CD4-positive, alpha-beta T cell treated with Interleukin-6 for 4 hours (primary cell): ENCODE results near the gene MYH16.
"Not testable (repeated sequence)": the region's sequence is repeated elsewhere in the genome, so short reads cannot be mapped to it uniquely, and the experiment has no call there.

ENCODE experiments used
- DNase-seq: peaks from one replicate; pipeline ENCODE4 v3.0.0-alpha.2; 2020; ENCODE audit warnings: mixed read lengths

MYH16 gene

DNA sequence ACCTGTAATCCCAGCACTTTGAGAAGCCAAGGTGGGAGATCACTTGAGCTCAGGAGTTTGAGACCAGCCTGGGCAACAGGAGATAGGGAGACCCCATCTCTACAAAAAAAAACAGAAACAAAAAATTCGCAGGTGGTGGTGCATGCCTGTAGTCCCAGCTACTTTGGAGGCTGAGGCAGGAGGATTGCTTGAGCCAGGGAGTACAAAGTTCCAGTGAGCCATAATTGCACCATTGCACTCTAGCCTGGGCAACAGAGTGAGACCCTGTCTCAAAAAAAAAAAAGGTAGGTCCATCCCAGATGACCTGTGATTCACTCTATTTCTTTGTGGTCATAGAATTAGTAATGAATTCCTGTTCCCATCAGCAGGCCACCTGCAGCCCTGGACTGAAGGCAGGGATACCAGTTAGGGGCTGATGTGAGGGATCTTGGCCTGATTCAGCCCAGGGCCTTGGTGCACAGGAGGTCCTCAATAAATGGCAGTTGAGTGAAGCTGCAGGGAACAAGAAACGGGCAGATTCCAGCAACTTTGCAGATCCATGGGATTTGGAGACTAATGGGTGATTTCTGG, at the start of gene MYH16:
MYH16 (plus strand) TSS at position 364 of the 570 bp plus-strand sequence.
- DNase-seq, result no peak

DNA sequence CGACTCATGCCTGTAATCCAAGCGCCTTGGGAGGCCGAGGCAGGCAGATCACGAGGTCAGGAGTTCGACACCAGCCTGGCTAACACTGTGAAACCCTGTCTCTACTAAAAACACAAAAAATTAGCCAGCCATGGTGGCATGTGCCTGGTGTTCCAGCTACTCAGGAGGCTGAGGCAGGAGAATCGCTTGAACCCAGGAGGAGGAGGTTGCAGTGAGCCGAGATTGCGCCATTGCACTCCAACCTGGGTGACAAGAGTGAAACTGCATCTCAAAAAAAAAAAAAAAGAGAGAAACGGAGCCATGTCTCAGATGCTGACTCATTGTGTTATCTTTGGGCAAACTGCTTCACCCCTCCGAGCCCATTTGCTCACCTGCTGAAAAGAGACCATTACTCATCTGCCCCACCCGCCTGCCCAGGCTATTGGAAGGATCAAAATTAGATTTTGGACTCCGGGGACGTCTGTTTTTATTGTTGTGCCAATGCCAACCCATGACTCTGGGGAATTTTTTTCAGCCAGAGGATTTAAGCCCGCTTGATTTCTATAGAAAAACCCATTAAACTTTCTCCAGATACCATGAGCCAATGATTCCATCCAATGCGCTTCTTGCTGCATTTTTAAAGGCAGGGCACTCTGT, 48.3 kb upstream of the MYH16 start:
- DNase-seq, result not testable (repeated sequence)

DNA sequence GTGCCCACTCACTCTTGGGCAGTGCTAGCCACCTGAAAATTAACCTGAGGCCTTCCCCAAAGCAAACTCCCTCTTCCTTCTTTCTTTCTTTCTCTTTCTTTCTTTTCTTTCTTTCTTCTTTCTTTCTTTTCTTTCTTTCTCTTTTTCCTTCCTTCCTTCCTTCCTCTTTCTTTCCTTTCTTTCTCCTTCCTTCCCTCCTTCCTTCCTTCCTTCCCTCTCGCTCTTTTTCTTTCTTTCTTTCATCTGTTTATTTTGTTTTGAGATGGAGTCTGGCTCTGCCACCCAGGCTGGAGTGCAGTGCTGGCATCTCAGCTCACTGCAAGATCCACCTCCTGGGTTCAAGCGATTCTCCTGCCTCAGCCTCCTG, 47.8 kb upstream of the MYH16 start:
- no peak for DNase-seq

DNA sequence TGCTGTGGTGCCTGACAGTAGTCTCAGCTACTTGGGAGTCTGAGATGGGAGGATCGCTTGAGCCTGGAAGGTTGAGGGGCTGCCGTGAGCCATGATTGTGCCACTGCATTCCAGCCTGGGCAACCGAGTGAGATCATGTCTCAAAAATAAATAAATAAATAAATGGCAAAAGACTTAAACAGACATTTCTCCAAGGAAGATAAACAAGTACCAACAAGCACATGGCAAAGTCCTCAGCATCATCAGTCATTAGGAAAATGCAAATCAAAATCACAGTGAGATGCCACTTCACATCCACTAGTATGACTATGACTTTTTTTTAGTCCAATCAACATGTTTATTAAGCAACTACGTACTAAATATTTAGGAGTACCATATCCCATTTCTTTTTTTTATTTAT, 43.4 kb upstream of the MYH16 start:
- DNase-seq, result no peak

DNA sequence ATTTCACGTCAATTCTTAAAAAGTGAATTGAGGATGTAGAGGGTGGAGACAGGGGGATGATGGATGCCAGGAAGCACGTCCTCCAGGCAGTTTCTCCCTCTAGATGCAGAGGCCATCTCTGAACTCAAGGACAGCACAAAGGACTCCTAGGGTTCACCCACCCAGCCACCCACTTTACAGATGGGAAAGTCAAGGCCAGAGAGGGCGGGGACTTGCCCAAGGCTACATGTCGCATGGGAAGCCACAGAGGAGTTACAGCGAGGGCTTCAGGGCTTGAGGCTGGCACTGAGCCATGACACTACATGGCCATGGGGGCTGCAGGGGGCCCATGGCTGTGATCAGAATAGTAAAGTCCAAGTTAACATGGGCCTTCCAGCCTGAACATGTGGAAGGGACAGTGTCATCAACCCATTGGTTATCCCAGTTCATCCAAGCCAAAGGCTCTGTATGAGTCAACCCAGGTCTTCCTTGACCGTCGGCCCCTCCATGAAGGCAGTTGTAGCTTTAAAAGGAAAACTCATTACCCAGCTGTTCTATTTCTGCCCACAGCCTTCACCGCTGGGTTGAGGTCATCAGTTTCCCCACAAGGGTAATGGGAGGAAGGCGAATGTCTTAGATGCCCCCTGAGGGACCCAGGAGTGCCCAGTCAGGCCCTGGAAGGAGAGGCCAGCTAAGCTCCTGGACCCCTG, 40.4 kb upstream of the MYH16 start:
- DNase-seq, result no peak

DNA sequence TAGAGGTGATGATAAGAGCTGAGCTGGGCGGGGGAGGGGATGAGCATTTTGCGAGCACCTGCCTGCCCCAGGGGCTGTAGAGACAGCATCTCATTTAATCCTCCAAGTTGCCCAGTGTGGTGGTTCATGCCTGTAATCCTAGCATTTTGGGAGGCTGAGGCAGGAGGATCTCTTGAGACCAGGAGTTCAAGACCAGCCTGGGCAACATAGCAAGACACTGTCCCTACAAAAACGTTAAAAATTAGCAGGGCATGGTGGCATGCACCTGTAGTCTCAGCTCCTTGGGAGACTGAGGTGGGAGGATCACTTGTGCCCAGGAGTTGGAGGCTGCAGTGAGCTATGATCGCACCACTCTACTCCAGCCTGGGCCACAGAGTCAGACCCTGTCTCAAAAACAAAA, 39.7 kb upstream of the MYH16 start:
- DNase-seq, result not testable (repeated sequence)

DNA sequence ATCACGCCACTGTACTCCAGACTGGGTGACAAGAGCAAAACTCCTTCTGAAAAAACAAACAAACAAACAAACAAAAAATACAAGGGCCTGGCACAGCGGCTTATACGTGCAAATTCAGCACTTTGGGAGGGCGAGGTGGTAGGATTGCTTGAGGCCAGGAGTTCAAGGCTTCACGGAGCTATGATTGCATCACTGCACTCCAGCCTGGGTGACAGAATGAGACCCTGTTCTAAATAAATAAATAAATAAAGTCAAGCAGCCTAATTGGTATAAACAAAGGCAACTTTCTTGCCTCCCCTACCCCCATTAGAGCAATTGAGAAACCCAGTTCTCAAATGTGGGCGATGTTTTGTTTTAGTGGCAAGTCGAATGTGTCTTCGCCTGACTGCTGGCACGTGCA, 38.5 kb upstream of the MYH16 start:
- no peak for DNase-seq

DNA sequence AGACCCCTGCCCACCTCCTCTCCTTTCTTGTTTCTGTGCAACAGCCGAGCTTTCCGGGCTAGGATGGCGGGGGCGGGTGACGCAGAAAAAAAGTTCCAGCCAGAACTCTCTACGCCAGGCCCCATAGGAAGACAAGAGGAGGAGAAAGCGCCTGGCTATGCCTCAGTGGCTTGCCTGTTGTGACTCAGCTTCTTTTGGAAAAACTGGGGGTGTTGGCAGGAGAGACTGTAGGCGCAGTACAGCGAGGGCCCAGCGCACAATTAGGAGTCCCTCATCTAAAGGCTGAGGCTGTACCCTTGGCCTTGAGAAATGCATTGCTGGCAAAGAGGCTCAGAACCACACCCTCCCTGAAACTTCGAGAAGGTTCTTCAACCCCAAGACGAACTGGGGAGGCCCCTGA, 36.7 kb upstream of the MYH16 start:
- DNase-seq, result no peak

DNA sequence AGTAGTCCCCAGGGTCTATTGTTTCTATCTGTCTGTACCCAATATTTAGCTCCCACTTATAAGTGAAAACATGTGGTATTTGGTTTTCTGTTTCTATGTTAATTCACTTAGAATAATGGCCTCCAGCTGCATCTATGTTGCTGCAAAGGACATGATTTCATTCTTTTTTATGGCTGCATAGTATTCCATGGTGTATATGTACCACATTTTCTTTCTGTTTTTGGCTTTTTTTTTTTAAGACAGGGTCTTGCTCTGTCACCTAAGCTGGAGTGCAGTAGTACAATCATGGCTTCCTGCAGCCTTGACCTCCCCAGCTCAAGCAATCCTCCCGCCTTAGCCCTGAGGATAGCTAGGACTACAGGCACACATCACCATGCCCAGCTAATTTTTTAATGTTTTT, 34.8 kb upstream of the MYH16 start:
- not testable (repeated sequence) for DNase-seq

DNA sequence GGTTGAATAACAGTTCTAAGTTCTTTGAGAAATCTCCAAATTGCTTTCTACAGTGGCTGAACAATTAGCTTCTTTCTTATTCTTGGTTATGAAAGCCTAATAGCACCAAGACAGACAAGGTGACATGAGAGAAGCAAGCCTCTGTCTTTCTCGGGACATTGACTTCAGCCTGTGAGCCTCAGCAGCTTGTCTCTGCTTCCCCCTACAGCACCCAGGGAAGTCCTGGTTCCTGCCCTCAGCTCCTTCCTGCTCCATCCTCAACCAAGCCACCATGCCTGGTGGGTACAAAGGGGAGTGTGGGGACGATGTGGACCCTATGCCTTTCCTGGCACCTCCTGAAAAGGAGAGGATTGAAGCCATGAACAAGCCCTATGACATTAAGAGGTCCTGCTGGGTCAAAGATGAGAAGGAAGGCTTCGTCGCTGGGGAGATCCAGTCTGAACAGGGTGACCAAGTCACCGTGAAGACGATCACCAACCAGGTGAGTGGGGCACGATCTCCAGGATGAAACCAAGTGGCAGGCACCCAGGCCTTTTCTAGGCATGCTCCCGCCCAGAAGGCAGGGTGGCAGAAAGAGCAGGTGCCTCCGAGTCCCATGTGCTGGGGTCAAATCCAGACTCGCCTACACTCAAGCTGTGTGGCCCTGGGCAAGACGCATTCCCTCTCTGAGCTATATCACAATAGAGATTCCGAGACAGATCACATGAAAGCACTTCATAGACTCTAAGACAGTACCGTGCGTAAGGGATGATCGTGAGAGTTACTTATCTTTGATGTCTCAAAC, 33.9 kb upstream of the MYH16 start:
- DNase-seq, result no peak

DNA sequence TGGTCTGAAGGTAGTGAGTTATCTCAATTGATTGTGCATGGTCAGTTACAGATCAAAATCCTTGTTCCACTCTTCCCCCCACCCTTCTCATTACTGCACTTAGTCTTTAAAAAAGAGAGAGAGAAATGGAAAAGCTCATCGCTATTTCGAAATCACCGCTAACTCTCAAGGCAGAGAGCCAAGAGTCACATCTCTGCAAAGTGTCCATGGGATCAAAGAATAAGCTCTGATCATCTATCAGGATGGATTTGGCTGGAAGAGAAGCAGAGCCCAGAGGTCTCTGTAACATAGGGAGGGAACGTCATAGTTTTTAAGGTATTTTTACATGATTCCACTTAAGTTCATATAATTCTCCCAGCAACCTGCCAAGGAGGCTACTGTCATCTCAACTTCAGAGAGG, 30.0 kb upstream of the MYH16 start:
- no peak for DNase-seq

DNA sequence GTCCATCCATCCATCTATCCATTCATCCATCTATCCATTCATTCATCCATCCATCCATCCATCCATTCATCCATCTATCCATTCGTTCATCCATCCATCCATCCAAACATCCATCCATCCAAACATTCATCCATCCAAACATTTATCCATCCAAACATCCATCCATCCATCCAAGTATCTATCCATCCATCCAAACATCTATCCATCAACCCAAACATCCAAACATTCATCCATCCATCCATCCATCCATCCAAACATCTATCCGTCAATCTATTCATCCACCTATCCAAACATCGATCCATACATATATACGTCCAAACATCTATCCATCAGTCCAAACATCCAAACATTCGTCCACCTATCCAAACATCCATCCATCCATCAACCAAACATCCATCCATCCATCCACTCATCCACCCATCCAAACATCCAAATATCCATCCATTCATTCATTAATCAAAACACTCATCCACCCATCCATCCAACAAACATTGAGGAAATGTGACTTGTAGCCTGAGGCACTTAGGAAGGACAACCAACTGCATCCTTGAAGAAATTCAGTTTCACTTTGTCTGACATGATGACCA, 28.8 kb upstream of the MYH16 start:
- DNase-seq, result no peak

DNA sequence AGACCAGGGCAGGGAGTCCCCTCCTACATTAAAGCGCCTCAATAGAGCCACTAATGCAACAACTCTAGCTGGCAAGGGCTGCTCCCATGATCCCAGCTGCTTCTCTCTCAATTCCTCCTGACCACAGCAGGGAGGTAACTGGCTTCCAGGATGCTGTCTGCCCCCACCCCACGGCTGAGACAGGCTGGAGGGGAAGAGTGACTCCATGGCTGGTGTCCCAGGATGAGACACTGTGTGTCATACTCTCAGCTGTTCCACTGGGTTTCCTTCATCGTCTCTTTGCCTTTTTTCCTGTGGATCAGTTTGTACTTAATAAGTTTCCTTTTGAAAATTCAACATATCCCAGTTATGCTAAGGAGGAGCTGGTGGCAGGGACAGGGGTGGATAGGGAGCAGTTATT, 27.7 kb upstream of the MYH16 start:
- DNase-seq, result no peak

DNA sequence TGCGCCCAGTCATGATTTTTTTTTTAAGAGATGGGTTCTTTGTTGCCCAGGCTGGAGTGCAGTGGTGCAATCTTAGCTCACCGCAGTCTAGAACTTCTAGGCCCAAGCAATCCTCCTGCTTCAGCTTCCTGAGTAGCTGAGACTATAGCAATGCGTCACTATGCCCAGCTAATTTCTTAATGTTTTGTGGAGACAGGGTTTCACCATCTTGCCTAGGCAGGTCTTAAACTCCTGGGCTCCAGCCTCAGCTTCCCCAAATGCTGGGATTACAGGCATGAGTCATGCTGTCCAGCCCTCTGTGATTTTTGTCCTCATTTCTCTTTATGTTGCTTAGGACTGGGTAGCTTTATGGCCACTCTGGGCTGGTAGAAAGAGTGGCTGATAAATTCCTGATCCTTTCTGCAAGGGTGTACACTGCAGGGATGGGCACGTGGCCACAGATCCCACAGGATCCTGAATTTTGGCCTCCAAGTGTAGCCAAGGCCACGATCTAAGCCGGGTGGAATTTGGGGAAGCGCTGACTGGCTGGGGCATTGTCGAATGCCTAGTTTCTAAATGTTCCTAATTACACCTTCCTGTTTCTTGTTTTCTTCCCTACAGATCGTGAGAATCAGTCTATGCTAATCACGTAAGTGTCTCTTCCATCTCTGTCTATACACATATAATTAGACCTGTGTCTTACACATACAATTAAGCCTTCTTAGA, 24.1 kb upstream of the MYH16 start:
- DNase-seq, result no peak

DNA sequence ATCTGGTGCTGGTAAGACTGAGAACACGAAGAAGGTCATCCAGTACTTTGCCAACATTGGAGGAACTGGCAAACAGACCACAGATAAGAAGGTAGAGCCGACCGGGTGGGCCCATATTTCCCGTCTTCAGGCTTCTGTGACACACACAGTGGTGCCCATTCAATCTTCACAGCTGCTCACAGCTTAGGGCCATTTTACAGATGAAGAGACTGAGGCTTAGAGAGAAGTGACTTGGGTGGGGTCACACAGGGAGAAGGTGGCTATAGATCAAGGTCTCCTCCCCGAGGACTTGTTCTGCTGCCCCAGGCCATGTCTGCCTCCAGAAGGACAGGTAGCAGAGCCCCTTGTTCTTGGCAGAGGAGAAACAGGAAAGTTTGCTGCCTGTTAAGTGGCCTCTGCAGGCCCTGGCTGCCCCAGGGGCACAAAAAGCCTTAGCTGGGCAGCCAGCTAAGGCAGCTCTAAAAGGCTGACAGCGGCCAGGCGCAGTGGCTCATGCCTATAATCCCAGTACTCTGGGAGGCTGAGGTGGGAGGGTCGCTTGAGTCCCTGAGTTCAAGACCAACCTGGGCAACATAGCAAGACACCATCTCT, 22.6 kb upstream of the MYH16 start:
- DNase-seq, result no peak

DNA sequence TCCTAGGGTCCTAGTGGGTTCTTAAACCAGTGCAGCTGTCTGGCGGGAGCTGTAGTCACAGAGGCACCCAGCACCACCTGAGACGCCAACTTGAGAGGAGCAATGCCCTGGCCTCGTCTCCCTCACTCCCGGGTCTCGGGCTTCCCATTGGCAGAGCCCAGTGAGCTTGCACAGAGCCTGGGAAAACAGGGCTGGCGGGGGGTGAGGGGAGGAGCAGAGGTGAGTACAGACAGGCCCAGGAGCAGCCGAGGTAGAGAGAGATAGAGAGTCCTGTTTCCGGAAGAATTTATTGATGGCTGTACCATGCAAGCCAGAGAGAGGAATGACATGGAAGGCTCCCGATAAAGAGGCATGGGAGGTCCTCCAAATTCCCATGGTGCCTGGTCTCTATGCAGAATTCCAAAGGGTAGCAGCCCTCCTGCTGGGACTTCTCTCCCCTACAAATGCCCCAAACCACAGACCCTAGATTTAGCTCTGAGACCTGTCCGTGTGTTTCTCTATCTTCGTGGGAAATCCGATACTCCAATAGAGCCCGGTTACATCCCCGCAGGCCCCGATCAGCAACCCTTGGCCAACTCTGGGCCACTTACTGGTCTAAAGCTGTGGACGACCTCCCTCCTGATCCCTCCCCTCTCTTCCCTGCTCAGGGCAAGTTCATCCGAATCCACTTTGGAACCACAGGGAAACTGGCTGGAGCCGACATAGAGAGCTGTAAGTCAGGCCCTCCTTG, 20.3 kb upstream of the MYH16 start:
- DNase-seq, result no peak

DNA sequence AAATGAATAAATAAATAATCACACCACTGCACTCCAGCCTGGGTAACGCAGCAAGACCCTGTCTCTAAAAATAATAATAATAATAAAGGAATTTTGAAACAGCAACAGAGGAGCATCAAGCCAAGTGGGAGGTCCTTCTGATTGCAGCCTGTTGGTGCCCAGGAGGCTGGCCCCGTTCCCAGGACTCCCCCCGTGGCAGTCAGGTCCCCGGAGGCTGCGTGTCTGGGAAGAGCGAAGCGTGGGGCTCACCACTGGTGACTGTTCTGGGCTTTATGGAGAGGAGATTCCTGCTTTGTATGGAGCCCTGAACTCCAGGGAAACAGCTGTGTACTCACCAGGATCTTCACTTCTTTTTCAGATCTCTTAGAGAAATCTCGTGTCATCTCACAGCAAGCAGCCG, 19.3 kb upstream of the MYH16 start:
- DNase-seq, result no peak

DNA sequence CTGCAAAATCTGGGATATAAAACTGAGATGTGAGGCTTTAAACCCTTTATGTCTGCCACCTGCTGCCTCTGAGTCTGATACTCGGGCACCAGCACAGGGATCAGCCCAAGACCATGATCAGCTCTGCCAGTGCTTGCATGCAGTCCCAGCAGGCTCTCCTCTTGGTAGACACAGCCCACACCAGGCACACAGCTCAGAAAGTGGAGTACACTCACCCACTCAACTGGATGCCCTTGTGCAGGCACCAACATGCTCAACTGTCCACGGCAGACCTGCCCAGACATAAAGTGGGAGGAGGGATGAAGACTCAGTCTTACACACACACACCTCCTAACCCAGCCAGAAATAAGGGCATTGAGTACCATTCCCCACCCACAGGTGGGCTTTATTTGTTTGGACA, 18.2 kb upstream of the MYH16 start:
- no peak for DNase-seq

DNA sequence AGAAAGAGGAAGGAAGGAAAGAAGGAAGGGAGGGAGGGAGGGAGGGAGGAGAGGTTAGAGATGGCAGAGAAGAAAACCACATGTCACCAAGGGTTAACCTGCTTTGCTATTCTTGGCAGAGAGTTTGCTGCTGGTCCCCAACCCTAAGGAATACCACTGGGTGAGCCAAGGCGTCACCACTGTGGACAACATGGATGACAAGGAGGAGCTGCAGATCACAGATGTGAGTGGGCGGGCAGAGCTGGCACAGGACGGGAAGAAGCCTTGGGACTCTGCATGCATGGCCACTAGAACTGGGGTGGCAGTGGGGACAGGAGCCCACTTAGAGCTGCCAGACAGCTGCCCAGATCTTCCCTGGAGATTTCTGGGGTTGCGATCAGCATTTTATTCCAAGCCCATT, 17.2 kb upstream of the MYH16 start:
- no peak for DNase-seq

DNA sequence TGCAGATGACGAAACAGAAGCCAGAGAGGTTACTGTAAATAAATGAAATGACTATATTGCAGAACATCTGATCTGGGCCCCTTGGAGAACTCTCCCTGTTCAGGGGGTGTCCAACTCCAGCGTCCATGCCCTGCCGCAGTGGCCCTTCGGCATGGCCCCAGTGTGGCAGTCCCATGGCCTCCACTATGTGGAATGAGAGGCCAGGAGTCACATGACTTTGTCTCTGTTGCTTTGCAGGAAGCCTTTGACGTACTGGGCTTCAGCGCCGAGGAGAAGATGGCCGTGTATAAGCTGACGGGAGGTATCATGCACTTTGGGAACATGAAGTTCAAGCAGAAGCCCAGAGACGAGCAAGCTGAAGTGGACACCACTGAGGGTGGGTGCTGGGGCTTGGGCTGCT, 15.6 kb upstream of the MYH16 start:
- no peak for DNase-seq

DNA sequence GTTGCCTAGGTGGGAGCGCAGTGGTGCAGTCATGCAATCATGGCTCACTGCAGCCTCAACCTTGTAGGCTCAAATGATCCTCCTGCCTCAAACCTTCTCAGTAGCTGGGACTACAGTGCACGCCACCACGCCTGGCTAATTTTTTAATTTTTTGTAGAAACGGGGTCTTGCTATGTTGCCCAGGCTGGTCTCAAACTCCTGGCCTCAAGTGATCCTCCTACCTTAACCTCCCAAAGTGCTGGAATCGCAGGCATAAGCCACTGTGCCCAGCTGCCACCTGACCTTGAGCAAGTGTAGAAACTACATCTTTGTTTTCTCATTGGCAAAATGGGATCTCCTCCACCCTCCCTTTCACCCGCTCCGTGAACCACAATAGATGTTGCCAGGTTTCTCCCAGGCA, 15.0 kb upstream of the MYH16 start:
- DNase-seq, result no peak

DNA sequence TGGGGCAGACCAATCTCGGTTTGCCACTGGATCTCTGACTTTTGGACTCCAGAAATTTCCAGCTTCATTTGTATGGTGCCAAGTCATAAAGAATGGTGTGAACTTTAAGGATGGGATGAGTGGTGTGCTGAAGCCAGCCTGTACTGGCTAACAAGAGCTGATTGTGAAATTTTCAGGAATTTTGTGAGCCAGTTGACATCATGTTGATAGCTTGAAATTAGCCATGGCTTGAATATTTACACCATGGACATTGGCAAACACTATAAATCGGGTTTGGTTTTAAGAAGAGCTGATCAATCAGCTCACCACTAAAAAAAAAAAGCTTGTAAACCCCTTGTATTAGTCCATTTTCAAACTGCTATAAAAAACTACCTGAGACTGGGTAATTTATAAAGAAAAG, 14.1 kb upstream of the MYH16 start:
- no peak for DNase-seq
